Body of pancreas (tissue), 4 donors: ENCODE data around the gene MAP1A. TPM values are rescaled to one million over a fixed set of nuclear protein-coding genes. Genes with fewer than 3 reads are reported as not detected.

Source experiments
- ATAC-seq: fragments of 150-250 bp; one replicate; pipeline ENCODE4 v1.9.1; 2016
- DNase-seq, 4 donors: peaks; one replicate each; pipeline ENCODE4 v3.0.0-alpha.2; 2019
- H3K27ac ChIP-seq, 4 donors: fragments of 200-600 bp; sonication (generic); 1 replicate in 3 of 4; 2 replicates in 1 of 4; pipeline versions ENCODE4 v1.5.1 to v1.6.1; 2016 to 2019; ENCODE audit warnings: mild to moderate bottlenecking in 1 of 4, mixed read lengths in 1 of 4, moderate library complexity in 1 of 4
- H3K27me3 ChIP-seq, 2 donors: fragments of 200-600 bp; sonication (generic); one replicate each; pipeline ENCODE4 v1.6.0; 2016; ENCODE audit warnings: mild to moderate bottlenecking in 1 of 2
- H3K36me3 ChIP-seq, 2 donors: fragments of 200-600 bp; sonication (generic); replicated peaks in 1 of 2; 2 replicates each; pipeline ENCODE4 v1.5.1; 2016; ENCODE audit warnings: low read depth in 2 of 2; ENCODE audit not compliant: insufficient read depth in 1 of 2
- H3K4me1 ChIP-seq: fragments of 200-600 bp; sonication (generic); one replicate; pipeline ENCODE4 v1.6.0; 2016
- H3K4me3 ChIP-seq, 2 donors: fragments of 200-600 bp; sonication (generic); 1 replicate in 1 of 2; 2 replicates in 1 of 2; pipeline ENCODE4 v1.5.1; 2016 to 2019
- H3K9me3 ChIP-seq, 3 donors: fragments of 200-600 bp; sonication (generic); 1 replicate in 2 of 3; 2 replicates in 1 of 3; pipeline ENCODE4 v1.5.1; 2016
- POLR2A ChIP-seq, 3 donors: fragments of 450-650 bp; IDR thresholded peaks; one replicate each; pipeline ENCODE4 v1.6.1; 2016; ENCODE audit warnings: antibody characterized with exemption in 3 of 3, mild to moderate bottlenecking in 2 of 3
- WGBS, 2 donors: methylation state at CpG; one replicate each; pipeline ENCODE4 v1.1.5; 2017; 5-methylcytosine and 5-hydroxymethylcytosine counted together
- intact Hi-C: fragments of 100-400 bp; cut with DNase I; formaldehyde crosslinking; loops from one replicate; pipeline ENCODE4 v1.15.1; 2023
- total RNA-seq, 2 donors: library from RNA; depleted of rRNA; stranded (reverse); fragments of >200 nt; gene quantifications; one replicate each; pipeline ENCODE4 v1.1.0, GENCODE V29; 2016
- TF ChIP-seq, protein P1 (sequence below), 7 experiments: fragments of 450-650 bp in 4 of 7; fragments of 200-600 bp in 3 of 7; sonication (generic) in 3 of 7; IDR thresholded peaks; one replicate each; pipeline ENCODE4 v1.5.1; 2016 to 2019; ENCODE audit warnings: antibody characterized with exemption in 7 of 7

The MAP1A gene
- total RNA-seq, 2 donors from 2014 or later, result 3.1 to 4.0 TPM

DNA sequence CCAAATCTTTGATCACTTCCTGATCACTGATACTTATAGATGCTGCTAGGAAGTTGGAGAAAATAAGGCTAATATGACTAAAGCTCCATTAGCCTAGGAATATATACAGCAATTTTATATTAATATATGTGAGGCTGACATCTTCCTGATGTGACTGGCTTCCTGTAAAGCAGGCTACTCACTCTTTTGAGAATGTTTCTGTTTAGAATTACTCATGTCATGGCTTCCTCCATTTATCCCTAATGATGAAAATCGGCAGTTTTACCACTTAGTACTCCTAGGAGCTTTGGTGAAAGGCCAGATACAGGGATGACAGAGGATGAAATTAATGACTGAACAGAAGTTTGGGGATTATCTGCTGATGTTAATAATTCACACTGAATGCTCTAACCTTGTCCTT, 3.9 kb upstream of the MAP1A start:
- Histone ChIP-seq H3K4me3 (no peak overlapping the region), H3K36me3 (no peaks in the 10 kb centered on the region), H3K4me1 (peaks cover 14% of the 10 kb centered on the region), H3K9me3 (no peaks in the 10 kb centered on the region), H3K27ac (no peak overlapping the region), H3K27me3 (no peaks in the 10 kb centered on the region)
- intact Hi-C loops, result no loop called here
- DNase-seq, result no peak
- ATAC-seq, result no peak
- WGBS, 2 donors, result 53% methylated on average over 1 of the region's 1 CpG
- TF ChIP-seq, protein P1, sequence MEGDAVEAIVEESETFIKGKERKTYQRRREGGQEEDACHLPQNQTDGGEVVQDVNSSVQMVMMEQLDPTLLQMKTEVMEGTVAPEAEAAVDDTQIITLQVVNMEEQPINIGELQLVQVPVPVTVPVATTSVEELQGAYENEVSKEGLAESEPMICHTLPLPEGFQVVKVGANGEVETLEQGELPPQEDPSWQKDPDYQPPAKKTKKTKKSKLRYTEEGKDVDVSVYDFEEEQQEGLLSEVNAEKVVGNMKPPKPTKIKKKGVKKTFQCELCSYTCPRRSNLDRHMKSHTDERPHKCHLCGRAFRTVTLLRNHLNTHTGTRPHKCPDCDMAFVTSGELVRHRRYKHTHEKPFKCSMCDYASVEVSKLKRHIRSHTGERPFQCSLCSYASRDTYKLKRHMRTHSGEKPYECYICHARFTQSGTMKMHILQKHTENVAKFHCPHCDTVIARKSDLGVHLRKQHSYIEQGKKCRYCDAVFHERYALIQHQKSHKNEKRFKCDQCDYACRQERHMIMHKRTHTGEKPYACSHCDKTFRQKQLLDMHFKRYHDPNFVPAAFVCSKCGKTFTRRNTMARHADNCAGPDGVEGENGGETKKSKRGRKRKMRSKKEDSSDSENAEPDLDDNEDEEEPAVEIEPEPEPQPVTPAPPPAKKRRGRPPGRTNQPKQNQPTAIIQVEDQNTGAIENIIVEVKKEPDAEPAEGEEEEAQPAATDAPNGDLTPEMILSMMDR (IDR thresholded peaks at IDR 0.05), result no peak
- TF ChIP-seq POLR2A (IDR thresholded peaks at IDR 0.05), result no peak

DNA sequence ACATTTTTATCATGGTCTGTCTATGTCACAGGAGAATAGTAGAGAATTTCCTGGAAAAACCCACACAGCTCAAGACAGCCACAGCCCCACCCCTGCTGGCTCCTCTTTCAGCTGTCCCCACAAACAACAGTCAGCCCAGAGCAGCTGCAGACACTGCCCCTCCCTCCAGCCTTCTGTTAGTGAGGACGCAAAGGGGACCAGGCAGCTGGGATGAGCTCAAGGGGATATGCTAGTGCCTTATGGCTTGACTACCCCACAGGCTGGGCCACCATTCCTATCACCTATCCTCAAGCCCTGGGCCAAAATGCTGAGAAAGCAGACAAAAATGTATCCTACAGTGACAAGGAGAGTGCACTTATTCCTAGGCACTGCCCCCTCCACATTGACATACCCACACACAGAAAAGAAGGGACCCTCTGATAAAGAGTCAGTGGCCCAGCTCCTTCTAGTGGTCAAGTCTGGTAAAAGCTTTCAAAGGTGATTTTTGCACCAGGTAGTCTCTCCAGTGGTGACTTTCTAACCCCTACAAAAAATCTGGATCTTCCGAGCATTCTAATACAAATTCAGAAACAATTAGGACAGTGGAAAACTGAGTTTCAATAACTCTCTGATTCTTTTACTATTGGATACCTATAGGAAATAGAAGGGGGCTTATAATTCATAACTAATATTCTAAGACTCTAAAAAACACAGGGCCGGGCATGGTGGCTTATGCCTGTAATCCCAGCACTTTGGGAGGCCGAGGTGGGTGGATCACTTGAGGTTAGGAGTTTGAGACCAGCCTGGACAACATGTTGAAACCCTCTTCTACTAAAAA, 3.0 kb upstream of the MAP1A start:
- ATAC-seq, result no peak
- H3K4me1 ChIP-seq, result peaks cover 14% of the 10 kb centered on the region

DNA sequence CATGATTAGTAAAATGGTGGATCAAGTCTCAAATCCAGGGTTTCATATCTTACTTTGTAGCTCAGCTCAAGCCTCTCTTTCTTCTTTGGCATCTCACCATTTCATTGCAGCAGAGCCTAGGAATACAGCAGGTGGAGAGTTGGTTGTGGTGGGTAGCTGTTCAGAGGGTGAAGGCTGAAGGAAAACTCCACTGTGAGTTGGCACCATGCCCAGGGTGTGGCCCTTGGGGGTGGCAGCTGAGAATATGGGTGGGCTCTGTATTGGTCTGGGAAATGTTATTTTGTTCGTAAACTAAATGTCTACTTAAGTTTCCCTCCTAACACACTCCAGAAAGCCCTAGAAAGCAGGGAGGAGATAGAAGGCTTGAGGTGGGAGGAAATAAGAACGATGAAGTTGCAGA, 1.7 kb upstream of the MAP1A start:
- intact Hi-C loops, result no loop called here
- ATAC-seq, result no peak
- Histone ChIP-seq H3K4me3 (no peak overlapping the region), H3K9me3 (no peaks in the 10 kb centered on the region), H3K36me3 (no peaks in the 10 kb centered on the region), H3K27me3 (no peaks in the 10 kb centered on the region), H3K27ac (no peak overlapping the region), H3K4me1 (peaks cover 5% of the 10 kb centered on the region)
- no peak for DNase-seq
- WGBS, 2 donors, result 53 to 55% methylated on average over 2 of the region's 2 CpGs
- TF ChIP-seq, protein P1 (IDR thresholded peaks at IDR 0.05), result no peak
- TF ChIP-seq POLR2A (IDR thresholded peaks at IDR 0.05), result no peak

More for the DNA sequence above, 3.0 kb upstream of the MAP1A start:
- Histone ChIP-seq H3K9me3 (no peaks in the 10 kb centered on the region), H3K27ac (no peak overlapping the region), H3K4me3 (no peak overlapping the region), H3K36me3 (no peaks in the 10 kb centered on the region), H3K27me3 (no peaks in the 10 kb centered on the region)
- 43 to 49% methylated on average over 3 to 4 of the region's 4 CpGs for WGBS, 2 donors
- DNase-seq, result peak in 1 of 4 donors; percentile 11
- intact Hi-C loops, result no loop called here
- TF ChIP-seq POLR2A (IDR thresholded peaks at IDR 0.05), result no peak
- TF ChIP-seq, protein P1 (IDR thresholded peaks at IDR 0.05), result peak; percentile 16 to 48 (median 41)

DNA sequence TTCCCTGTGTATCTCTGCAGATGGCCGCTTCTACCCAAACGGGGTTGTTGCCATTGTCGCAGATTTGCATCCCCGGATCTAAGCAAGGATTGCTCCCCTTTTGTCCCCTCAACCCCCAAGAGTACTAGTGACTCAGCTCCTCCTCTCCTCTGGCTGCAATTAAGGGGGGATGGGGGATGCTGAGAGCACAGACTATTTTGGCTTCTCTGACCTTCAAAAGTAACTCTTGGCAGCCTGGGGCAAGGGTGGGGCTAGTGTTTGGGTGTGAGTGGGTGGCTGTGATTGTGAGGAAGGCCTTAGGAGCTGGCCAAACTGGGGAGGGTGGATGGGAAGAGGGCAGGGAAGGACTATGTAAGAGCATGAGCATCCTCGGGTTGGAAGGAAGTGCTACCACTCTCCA, 1.2 kb upstream of the MAP1A start:
- WGBS, 2 donors, result 32 to 37% methylated on average over 5 of the region's 5 CpGs

More for the DNA sequence above, 1.2 kb upstream of the MAP1A start:
- intact Hi-C loops, result no loop called here
- DNase-seq (peak in 1 of 4 donors; percentile 13), ATAC-seq (no peak)
- TF ChIP-seq, protein P1 (IDR thresholded peaks at IDR 0.05), result no peak
- no peak for TF ChIP-seq POLR2A (IDR thresholded peaks at IDR 0.05)
- no peak overlapping the region for H3K27ac ChIP-seq
- no peak overlapping the region for H3K4me3 ChIP-seq
- H3K36me3 ChIP-seq, result no peaks in the 10 kb centered on the region
- H3K27me3 ChIP-seq, result no peaks in the 10 kb centered on the region
- peaks cover 2% of the 10 kb centered on the region for H3K4me1 ChIP-seq
- no peaks in the 10 kb centered on the region for H3K9me3 ChIP-seq
